HG02610 (cell line): ENCODE results near the gene DAB2IP.

ENCODE experiments used
- ATAC-seq: cut with Tn5 transposase; IDR thresholded peaks from one replicate; pipeline ENCODE4 v1.9.1; 2021; ENCODE audit warnings: mild to moderate bottlenecking, moderate library complexity; ENCODE audit not compliant: unreplicated experiment

The DAB2IP gene

GRCh38 chr9:121662359-121662758 lies 10.9 kb downstream of the DAB2IP start:
- no peak for ATAC-seq

- ATAC-seq, result no peak
These were observed 11.6 kb downstream of the DAB2IP start for GRCh38 chr9:121662891-121663580.

DNA sequence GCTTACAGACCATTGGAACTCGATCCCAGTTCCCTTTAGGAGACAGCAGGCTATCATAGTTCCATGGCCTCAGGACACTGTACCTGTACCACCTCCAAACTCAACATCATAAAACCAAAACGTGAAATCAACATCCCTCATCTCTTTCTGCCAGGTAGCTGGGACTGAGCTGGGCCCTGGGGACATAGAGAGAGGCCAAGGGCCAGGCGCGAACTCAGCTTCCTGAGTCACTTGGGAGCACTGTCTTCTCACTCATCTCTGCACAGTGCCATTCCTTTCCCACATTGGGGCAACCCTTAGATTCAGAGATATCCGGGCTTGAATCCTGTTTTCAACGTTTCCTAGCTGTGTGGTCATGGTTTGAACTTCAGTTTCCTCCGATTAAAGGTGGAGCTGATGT lies 12.2 kb downstream of the DAB2IP start:
- no peak for ATAC-seq

DNA sequence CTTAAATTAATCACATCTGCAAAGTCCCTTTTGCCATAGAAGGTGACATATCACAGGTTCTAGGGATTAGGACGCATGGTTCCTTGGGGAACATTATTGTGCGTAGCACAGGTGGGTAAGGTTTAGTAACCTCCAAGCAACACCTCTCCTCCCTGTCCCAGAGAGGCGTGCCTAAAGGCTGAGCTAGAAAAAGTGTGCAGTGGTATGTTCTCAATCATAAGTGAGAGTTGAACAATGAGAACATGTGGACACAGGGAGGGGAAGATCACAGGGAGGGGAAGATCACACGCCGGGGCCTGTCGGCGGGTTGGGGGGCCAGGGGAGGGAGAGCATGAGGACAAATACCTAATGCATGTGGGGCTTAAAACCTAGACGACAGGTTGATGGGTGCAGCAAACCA lies 14.9 kb downstream of the DAB2IP start:
- ATAC-seq, result no peak

GRCh38 chr9:121667214-121667613 lies 15.8 kb downstream of the DAB2IP start:
- ATAC-seq, result no peak

GRCh38 chr9:121667890-121668289 lies 16.5 kb downstream of the DAB2IP start:
- ATAC-seq, result no peak

GRCh38 chr9:121670431-121670830 lies 19.0 kb downstream of the DAB2IP start:
- no peak for ATAC-seq

DNA sequence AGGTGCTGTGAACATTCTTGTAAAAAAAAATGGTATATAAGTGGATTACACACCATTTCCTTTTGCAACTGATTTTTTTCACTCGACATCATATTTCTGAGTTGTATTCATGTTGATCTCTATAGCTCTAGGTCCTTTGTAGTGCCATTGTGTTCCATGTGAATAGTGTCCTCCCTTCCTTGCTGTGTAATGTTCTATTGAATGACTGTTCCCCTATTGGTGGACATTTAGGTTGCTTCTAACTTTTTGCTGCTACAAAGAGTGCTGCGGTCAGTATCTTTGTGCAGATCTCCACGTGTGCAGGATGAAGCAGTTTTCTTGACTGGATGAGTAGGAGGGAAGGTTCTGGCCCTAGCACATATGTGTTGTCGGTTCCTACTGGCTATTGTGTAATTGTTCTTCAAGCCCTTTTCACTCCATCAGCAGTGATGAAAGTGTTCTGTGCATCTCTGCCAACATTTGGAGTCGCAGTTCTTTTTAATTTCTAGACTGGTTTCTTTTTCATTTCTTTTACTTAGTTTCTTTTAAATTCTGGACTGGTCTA lies 20.2 kb downstream of the DAB2IP start:
- no peak for ATAC-seq

DNA sequence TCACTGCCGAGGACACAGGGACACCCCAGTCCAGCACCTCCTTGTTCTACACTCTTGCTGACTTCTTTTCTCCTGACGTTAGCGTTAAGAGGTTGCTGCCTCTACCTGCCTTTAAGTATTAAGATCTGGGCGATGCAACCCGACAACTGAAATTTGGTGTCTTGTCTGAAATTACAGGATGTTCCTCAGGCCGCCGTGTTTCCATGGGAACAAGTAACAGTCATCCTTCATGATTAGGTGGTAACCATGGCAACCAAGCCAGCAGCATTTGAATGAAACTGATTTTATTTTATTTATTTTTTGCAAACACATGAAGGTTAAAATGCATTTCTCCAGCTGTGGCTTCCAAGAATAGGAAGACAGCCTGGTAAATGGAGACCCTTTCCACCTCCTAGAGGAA lies 20.8 kb downstream of the DAB2IP start:
- ATAC-seq, result no peak

- no peak for ATAC-seq
These were observed 21.6 kb downstream of the DAB2IP start for GRCh38 chr9:121672986-121673385.

- ATAC-seq, result no peak
These were observed 22.1 kb downstream of the DAB2IP start for GRCh38 chr9:121673576-121673975.

DNA sequence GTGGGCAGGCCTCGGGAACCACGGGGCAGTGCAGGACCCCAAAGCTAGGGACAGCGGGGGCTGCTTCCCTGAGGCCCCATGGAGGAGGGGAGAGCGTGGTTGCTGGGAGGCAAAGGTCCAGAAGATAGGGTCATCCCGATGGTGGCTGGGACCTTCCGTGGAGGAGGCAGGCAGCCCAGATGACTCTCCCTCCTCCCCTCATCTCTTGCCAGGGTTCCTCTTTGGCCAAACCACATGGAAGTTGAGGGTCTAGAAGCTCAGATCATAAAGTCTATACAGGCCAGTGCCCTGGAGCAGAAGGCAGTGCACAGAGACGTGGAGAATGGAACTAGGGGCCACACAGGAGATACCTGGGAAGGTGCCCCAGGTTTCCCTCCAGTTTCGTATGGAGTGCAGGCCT lies 22.6 kb downstream of the DAB2IP start:
- ATAC-seq, result no peak

GRCh38 chr9:121674952-121675351 lies 23.5 kb downstream of the DAB2IP start:
- ATAC-seq, result no peak

DNA sequence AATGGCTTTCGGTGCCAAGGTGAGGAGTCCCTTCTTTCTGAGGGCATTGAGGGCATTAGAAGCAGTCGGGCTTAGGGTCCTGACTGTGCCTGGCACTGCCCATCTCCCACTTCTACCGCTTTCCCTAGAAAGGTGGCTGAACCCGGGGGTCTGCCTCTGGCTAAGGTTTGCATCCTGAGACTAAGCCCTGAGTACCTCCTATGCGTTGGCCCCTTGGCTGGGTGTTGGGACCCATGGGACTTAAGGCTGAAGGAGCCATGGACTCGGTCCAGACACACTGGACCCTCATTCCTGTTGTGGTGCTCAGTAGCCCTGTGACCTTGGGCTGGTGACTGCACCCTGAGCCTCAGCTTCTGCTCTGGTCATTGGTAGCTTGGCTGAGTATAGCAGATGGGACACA lies 23.9 kb downstream of the DAB2IP start:
- no peak for ATAC-seq

GRCh38 chr9:121675969-121676822 lies 24.8 kb downstream of the DAB2IP start:
- no peak for ATAC-seq

- no peak for ATAC-seq
These were observed 25.5 kb downstream of the DAB2IP start for GRCh38 chr9:121676926-121677325.

- ATAC-seq, result no peak
These were observed 27.1 kb downstream of the DAB2IP start for GRCh38 chr9:121678501-121679022.

DNA sequence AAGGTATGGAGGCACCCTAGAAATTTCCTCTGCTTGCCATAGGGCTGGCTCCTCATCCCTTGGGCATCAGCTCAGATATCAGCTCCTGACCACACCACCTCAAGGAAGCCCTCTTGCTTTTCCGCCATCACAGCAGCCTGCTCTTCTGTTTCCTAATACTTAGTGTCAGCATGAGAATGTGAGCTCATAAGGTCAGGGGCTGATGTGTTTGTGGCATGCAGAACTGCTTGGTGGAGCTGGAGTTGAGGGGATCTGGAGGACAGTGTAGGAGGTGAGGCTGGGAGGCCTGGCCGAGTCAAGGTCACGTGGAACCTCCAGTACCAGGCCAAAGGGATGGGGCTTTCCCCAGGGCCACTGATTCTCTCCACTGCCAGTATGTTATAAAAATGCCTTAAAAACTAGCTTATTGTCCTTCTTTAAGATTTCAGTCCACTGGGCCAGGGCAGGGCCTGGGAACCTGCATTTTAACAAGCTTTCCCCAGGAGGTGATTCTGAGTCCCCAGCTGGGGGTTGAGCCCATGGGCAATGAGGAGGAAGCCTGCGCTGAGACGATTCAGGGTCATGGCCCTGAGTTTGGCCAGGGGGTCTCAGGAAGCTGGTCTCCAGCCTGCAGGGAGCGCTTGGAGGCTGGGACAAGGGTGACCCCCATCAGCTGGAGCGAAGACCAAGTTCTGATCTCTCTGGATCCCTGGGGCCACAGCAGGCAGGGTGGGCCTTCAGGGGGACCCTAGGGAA lies 28.6 kb downstream of the DAB2IP start:
- ATAC-seq, result no peak

DNA sequence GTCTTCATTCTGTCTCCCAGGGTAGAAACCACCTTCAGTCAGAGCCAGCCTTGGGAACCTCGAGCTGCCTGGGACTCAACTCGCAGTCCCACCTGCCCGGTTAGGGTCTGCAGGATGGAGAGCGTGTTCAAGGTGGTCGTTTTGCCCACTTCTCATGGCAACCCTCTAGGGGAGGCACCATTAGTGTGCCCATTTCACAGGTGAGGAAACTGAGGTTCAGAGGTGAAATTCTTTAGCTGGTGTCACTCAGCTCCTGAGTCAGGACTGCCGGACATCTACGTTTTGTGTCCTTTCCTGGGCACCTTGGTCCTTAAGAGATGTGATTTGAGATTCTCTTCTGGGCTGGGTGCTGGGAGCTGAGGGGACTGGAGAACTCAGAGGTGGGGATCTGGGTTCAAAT lies 30.0 kb downstream of the DAB2IP start:
- ATAC-seq, result no peak

- no peak for ATAC-seq
These were observed 30.8 kb downstream of the DAB2IP start for GRCh38 chr9:121682201-121682600.

- no peak for ATAC-seq
These were observed 31.6 kb downstream of the DAB2IP start for GRCh38 chr9:121682926-121683515.
